ENCODE data around the gene SNUPN. TPM values are rescaled to one million over a fixed set of nuclear protein-coding genes. Genes with fewer than 3 reads are reported as not detected.
"Not testable (repeated sequence)": the region's sequence is repeated elsewhere in the genome, so short reads cannot be mapped to it uniquely, and the experiment has no call there.

SNUPN gene
- polyA plus RNA-seq, 4 donors: 29.1 to 32.7 (median 32.0) TPM

- no peak for DNase-seq (ENCODE audit: low read depth in 4 of 4, low spot score in 2 of 4)
These were observed 11.9 kb upstream of the SNUPN start for GRCh38 chr15:75637245-75638009.

DNA sequence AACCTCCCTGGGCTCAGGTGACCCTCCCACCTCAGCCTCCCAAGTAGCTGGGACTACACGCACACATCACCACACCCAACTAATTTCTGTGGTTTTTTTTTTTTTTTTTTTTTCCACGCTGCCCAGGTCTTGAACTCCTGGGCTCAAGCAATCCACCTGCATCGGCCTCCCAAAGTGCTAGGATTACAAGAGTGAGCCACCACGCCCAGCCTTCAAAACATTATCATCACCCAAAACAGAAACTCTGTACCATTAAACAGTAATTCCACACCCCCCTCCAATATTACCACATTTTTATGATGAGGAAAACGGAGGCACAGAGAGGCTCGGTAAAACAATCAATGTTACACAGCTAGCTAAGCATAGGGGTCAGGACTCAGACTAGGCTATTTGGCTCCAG is 10.5 kb upstream of the SNUPN start:
- DNase-seq (ENCODE audit: low read depth in 4 of 4, low spot score in 2 of 4): no peak

- DNase-seq (ENCODE audit: low read depth in 4 of 4, low spot score in 2 of 4): not testable (repeated sequence)
These were observed 8.4 kb upstream of the SNUPN start for GRCh38 chr15:75633922-75634321.

DNA sequence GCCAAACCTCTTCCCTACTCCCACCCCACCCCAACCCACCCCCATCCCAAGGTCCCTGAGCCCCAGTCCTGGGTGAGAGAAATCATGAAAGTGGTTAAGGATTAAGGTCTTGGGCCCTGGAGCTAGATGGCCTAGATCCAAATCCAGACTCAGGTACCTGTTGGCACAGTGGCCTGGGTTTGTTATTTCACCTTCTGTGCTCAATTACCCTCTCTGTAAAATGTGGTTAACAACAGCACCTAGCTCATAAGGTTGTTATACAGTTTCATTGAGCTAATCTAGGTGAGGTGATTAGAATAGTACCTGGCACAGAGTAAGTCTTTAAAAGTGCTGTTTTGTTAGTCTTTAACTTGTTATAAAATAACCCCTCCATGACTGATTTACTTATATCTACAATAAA is 6.4 kb upstream of the SNUPN start:
- DNase-seq (ENCODE audit: low read depth in 4 of 4, low spot score in 2 of 4): no peak

DNA sequence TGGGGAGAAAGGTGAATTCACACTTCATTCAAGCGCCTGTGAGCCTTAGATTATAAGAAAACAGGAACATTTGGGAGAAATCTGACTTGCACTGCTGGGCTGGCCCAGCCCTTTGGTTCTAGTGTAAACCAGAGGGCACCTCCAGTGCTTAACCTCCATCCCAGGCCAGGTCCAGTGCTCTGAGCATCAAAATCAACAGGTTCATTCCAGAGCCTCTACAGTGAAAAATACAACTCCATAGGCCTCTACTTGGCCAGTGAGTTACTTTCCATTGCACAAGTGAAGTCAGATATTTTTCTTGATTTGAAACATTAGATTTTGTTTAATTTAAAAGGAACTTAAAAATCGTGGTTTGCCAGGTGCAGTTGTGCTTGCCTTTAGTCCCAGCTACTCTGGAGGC is 3.0 kb downstream of the SNUPN start:
- DNase-seq (ENCODE audit: low read depth in 4 of 4, low spot score in 2 of 4): no peak

- no peak for DNase-seq (ENCODE audit: low read depth in 4 of 4, low spot score in 2 of 4)
These were observed 4.6 kb downstream of the SNUPN start for GRCh38 chr15:75620841-75621391.

- no peak for DNase-seq (ENCODE audit: low read depth in 4 of 4, low spot score in 2 of 4)
These were observed 5.3 kb downstream of the SNUPN start for GRCh38 chr15:75620058-75620820.

DNA sequence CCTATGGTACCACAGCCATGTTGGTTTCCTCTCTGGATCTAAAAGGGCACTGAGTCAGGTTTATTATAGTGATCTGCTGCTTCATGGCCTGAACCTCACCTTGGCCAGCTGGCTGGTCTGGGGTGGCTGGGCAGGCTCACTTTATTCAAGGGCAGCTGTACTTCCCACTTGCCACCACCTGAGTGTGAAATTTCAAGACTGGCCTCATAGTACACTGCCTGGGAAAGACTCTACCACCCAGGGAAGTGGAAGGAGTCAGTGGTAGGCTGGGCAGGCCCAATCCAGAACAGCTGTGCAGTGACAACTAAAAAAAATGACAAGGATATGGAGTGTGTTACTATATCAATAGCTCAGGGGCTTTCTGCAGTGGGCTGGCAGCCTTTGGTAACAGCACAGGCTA is 8.8 kb downstream of the SNUPN start:
- DNase-seq (ENCODE audit: low read depth in 4 of 4, low spot score in 2 of 4): no peak

DNA sequence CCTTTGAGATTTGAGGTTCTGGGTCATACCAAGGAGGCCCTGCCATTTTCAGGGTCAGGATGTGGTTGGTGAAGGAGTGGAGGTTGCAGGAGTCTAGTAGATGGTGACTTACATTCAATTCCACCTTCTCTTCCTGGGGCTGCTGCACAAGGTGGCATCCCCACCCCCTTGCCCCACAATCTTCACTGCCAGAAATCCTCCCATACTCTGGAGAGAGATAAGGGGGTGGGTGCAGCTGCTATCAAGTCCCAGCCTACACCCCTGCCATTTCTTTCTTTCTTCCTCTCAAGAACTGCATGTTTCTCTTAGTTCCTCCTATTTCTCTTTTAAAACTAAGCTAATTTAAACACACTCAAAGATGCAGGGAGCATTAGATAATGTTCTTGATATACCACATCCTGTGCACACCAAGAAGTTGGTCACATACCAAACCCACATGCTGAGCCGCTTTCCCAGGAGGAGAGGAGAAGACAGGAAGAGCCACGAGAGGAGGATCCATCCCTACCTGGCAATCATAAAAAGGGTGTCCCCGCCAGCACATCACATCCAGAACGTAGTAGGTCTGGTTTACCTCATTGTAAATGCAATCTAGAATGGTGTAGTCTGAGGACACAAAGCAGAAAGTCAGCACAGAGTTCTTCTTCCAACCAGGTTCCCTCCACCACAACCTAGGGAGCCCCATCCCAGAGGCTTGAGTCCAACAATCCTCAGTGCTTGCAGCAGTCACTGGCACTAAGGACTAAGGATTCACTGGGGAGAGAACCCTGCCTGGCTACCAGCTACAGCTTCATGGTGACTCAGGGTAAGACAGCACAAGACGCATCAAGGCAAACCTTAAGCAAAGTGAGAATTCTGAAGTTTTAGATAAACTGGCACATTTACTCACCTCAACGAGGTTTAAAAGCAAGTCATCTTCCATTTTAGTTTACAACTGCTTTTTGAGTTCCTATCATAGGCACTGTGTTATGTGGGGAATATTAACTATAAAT is 18.5 kb downstream of the SNUPN start:
- DNase-seq (ENCODE audit: low read depth in 4 of 4, low spot score in 2 of 4): no peak

DNA sequence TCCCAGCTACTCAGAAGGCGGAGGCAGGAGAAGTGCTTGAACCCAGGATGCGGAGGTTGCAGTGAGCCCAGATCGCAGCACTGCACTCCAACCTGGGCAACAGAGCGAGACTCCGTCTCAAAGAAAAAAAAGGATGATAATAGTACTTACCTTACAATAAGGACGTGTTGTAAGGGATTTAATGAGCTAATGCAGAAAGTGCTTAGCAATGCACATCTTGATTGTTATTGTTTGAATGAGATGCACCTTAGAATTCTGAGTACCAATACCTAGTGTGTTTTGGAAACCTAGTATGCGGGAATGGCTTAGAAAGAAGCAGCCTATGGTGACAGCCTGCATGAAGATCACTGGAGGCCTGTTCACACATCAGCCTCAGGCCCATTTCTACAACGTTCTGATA is 19.5 kb downstream of the SNUPN start:
- DNase-seq (ENCODE audit: low read depth in 4 of 4, low spot score in 2 of 4): no peak

- DNase-seq (ENCODE audit: low read depth in 4 of 4, low spot score in 2 of 4): no peak
These were observed 26.1 kb downstream of the SNUPN start for GRCh38 chr15:75599401-75599800.

GRCh38 chr15:75598361-75598760 is 27.2 kb downstream of the SNUPN start:
- DNase-seq (ENCODE audit: low read depth in 4 of 4, low spot score in 2 of 4): no peak

- no peak for DNase-seq (ENCODE audit: low read depth in 4 of 4, low spot score in 2 of 4)
These were observed 27.7 kb downstream of the SNUPN start for GRCh38 chr15:75597667-75598341.

DNA sequence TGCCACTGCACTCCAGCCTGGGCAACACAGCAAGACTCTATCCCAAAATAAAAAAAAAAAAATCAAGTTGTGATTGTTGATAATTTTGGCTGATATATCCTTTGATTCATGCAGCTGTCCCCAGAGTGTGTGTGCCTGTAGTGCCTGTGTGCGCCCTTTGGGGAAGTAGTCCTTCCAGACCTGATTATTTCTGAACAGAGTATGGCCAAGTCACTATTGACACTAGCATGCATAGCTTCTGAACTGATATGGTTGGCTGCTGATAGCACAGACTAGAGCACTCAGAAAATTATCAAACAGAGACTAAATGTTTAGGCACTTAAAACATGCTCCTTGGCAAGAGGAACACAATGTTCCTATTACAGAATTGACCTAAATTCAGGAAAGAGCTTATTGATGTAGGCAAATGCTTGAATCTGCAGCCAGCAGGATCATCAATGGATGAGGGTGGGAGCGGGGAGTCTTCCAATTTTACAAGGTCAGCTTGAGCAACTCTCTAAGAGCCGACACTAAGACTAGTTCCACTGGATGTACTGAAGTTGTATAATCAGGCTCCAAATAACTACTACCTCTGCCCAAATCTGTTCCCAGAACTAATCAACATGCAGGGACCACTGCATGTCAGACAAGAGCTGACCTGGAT is 28.7 kb downstream of the SNUPN start:
- DNase-seq (ENCODE audit: low read depth in 4 of 4, low spot score in 2 of 4): no peak

GRCh38 chr15:75594276-75594675 is 31.2 kb downstream of the SNUPN start:
- DNase-seq (ENCODE audit: low read depth in 4 of 4, low spot score in 2 of 4): no peak

GRCh38 chr15:75591655-75592364 is 33.7 kb downstream of the SNUPN start:
- DNase-seq (ENCODE audit: low read depth in 4 of 4, low spot score in 2 of 4): no peak

- DNase-seq (ENCODE audit: low read depth in 4 of 4, low spot score in 2 of 4): no peak
These were observed 35.3 kb downstream of the SNUPN start for GRCh38 chr15:75590239-75590638.

- DNase-seq (ENCODE audit: low read depth in 4 of 4, low spot score in 2 of 4): no peak
These were observed 36.5 kb downstream of the SNUPN start for GRCh38 chr15:75589071-75589470.

- DNase-seq (ENCODE audit: low read depth in 4 of 4, low spot score in 2 of 4): not testable (repeated sequence)
These were observed 39.1 kb downstream of the SNUPN start for GRCh38 chr15:75586422-75586821.
